ENCODE data around the gene FLT1.
A peak's percentile ranks its signal among the peaks of the same experiment; 100 is the strongest.

Gene FLT1

GRCh38 chr13:28457521-28457920 lies 37.4 kb downstream of the FLT1 start:
- no peak for DNase-seq

GRCh38 chr13:28455580-28456194 lies 39.2 kb downstream of the FLT1 start:
- DNase-seq = no peak

- DNase-seq = no peak
Measured at GRCh38 chr13:28452755-28453154, 42.2 kb downstream of the FLT1 start.

- DNase-seq = no peak
Measured at GRCh38 chr13:28451482-28452217, 43.3 kb downstream of the FLT1 start.

- no peak for DNase-seq
Measured at GRCh38 chr13:28449826-28450773, 44.8 kb downstream of the FLT1 start.

GRCh38 chr13:28448651-28449358 lies 46.1 kb downstream of the FLT1 start:
- no peak for DNase-seq

GRCh38 chr13:28447989-28448388 lies 46.9 kb downstream of the FLT1 start:
- DNase-seq = no peak

- no peak for DNase-seq
Measured at GRCh38 chr13:28447206-28447605, 47.7 kb downstream of the FLT1 start.

- no peak for DNase-seq
Measured at GRCh38 chr13:28442839-28443238, 52.1 kb downstream of the FLT1 start.

GRCh38 chr13:28441529-28441928 lies 53.4 kb downstream of the FLT1 start:
- no peak for DNase-seq

GRCh38 chr13:28440774-28441504 lies 54.0 kb downstream of the FLT1 start:
- no peak for DNase-seq

GRCh38 chr13:28438598-28439334 lies 56.2 kb downstream of the FLT1 start:
- DNase-seq = no peak

GRCh38 chr13:28438067-28438466 lies 56.9 kb downstream of the FLT1 start:
- DNase-seq = no peak

- no peak for DNase-seq
Measured at GRCh38 chr13:28435917-28436316, 59.0 kb downstream of the FLT1 start.

GRCh38 chr13:28434926-28435325 lies 60.0 kb downstream of the FLT1 start:
- no peak for DNase-seq

GRCh38 chr13:28432816-28433560 lies 61.9 kb downstream of the FLT1 start:
- DNase-seq = no peak

GRCh38 chr13:28429685-28430290 lies 65.1 kb downstream of the FLT1 start:
- peak; percentile 56 to 66 for DNase-seq

- no peak for DNase-seq
Measured at GRCh38 chr13:28429096-28429495, 65.8 kb downstream of the FLT1 start.

- no peak for DNase-seq
Measured at GRCh38 chr13:28426381-28426780, 68.5 kb downstream of the FLT1 start.

- DNase-seq = no peak
Measured at GRCh38 chr13:28425793-28426192, 69.1 kb downstream of the FLT1 start.

Measured in AML-193 (cell line).